Measurements from ENCODE around the gene SEC24D.

SEC24D gene

DNA sequence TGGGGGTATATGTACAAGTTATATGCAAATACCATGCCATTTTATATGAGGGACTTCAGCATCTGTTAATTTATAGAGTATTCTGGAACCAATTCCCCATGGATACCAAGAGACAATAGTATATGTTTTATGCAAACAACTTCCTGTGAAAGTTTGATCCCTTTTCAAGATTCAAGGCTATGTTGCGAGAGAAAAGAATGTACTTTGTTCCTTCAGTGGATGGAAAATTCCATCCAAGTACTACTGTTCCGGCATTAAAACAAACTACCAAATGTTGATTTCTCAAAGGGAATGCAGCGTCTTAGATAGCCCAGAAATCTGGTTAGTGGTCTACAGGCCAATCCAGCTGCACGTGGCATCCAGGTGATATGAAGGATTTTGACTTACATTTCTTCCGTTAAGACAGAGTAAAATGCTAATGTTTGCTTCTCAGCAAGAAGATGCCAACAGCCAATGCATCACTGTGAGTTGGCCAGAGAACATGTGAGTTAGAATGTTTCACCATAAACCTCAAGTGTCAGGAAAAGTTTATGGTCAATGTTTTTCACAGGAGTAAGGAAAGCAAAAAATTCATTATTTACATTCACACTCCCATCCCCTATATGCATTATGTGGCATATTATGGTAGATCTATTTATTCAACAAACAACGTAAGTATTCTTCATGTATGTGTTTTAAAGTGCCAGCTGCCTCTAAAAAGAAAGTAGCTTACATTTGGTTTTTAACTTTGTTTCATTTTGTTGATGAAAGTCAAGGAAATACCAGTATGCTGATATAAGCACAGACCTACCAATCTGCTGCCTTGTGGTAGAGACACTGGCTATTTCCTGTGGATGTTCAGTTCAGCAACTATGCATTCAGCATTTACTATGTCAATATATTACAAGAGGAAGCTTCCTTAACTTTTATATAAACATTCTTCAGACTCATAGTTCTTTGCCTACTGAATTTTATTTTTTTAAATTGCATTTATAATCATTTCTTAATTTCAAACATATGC lies 106.3 kb downstream of the SEC24D start:
- Mint-ChIP-seq H3K4me1 (ENCODE audit: low read depth) (peaks cover 19% of the 10 kb centered on the region), H3K9me3 (no peaks in the 10 kb centered on the region), H3K27me3 (no peaks in the 10 kb centered on the region), H3K27ac (peak overlapping the region; percentile 16), H3K36me3 (ENCODE audit: low read depth) (peaks cover 91% of the 10 kb centered on the region), H3K4me3 (no peak overlapping the region)
- no peak for DNase-seq

DNA sequence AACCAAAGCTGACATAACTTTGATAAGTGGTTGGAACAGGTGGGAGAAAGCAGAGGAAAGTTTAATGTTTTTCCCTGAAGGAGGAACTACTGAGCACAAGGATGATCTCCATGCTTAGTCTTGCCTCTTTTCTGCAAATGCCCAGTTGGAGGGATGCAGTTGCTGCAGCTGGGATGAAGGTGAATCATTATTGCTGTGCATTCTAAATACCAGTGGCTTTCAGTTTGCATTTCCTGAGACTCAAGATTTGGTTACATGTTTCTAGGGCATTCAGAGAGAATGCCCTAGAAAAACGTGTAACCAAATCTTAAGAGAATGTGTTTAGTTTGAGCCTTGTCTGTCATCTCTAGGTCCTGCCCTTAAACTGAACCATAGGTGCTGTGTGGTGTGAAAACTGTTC lies 108.6 kb downstream of the SEC24D start:
- no peak for DNase-seq
- no peaks in the 10 kb centered on the region for H3K27me3 Mint-ChIP-seq
- H3K27ac Mint-ChIP-seq = peak overlapping the region; percentile 7
- no peaks in the 10 kb centered on the region for H3K9me3 Mint-ChIP-seq
- H3K36me3 Mint-ChIP-seq (ENCODE audit: low read depth) = peaks cover 87% of the 10 kb centered on the region
- H3K4me1 Mint-ChIP-seq (ENCODE audit: low read depth) = peaks cover 19% of the 10 kb centered on the region
- no peak overlapping the region for H3K4me3 Mint-ChIP-seq

DNA sequence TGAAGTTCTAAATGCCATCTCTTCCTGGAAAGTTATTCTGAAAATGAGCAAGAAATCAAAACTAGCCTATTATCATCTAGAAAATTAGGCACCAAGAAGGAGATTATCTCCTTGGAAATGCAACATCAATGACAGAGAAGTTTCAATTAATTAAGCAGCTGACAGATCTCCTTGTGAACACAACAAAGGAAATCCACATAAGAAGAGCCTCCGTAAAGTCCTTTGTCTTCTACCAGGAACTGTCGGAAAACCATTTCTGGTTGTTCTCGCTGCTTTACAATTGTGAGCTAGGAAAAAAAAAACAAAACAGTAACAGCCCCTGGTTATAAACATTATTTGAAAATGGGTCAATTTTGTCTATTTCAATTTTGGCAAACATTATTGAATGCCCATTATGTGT lies 112.6 kb downstream of the SEC24D start:
- Mint-ChIP-seq H3K9me3 (no peaks in the 10 kb centered on the region), H3K4me1 (ENCODE audit: low read depth) (no peaks in the 10 kb centered on the region)
- no peak for DNase-seq

GRCh38 chr4:118721752-118722151 lies 114.2 kb downstream of the SEC24D start:
- Mint-ChIP-seq H3K27ac (no peak overlapping the region), H3K4me3 (no peak overlapping the region), H3K4me1 (ENCODE audit: low read depth) (no peaks in the 10 kb centered on the region), H3K27me3 (no peaks in the 10 kb centered on the region), H3K36me3 (ENCODE audit: low read depth) (peaks cover 66% of the 10 kb centered on the region), H3K9me3 (no peaks in the 10 kb centered on the region)
- no peak for DNase-seq

More for the DNA sequence above, 112.6 kb downstream of the SEC24D start:
- no peak overlapping the region for H3K4me3 Mint-ChIP-seq
- H3K36me3 Mint-ChIP-seq (ENCODE audit: low read depth) = peaks cover 72% of the 10 kb centered on the region
- H3K27me3 Mint-ChIP-seq = no peaks in the 10 kb centered on the region
- no peak overlapping the region for H3K27ac Mint-ChIP-seq

GRCh38 chr4:118718511-118719170 lies 117.3 kb downstream of the SEC24D start:
- H3K4me3 Mint-ChIP-seq = no peak overlapping the region
- no peak for DNase-seq
- no peaks in the 10 kb centered on the region for H3K27me3 Mint-ChIP-seq
- H3K9me3 Mint-ChIP-seq = no peaks in the 10 kb centered on the region
- H3K4me1 Mint-ChIP-seq (ENCODE audit: low read depth) = no peaks in the 10 kb centered on the region
- no peak overlapping the region for H3K27ac Mint-ChIP-seq
- peaks cover 59% of the 10 kb centered on the region for H3K36me3 Mint-ChIP-seq (ENCODE audit: low read depth)

- Mint-ChIP-seq H3K4me3 (no peak overlapping the region), H3K4me1 (ENCODE audit: low read depth) (peaks cover 17% of the 10 kb centered on the region), H3K27me3 (no peaks in the 10 kb centered on the region), H3K27ac (no peak overlapping the region), H3K9me3 (no peaks in the 10 kb centered on the region), H3K36me3 (ENCODE audit: low read depth) (peaks cover 63% of the 10 kb centered on the region)
- no peak for DNase-seq
Measured at GRCh38 chr4:118716304-118716703, 119.6 kb downstream of the SEC24D start.

GRCh38 chr4:118714682-118715081 lies 121.2 kb downstream of the SEC24D start:
- H3K27me3 Mint-ChIP-seq = no peaks in the 10 kb centered on the region
- no peak overlapping the region for H3K4me3 Mint-ChIP-seq
- no peak for DNase-seq
- H3K4me1 Mint-ChIP-seq (ENCODE audit: low read depth) = peaks cover 19% of the 10 kb centered on the region
- no peak overlapping the region for H3K27ac Mint-ChIP-seq
- no peaks in the 10 kb centered on the region for H3K9me3 Mint-ChIP-seq
- H3K36me3 Mint-ChIP-seq (ENCODE audit: low read depth) = peaks cover 68% of the 10 kb centered on the region

- H3K4me3 Mint-ChIP-seq = no peak overlapping the region
- no peak for DNase-seq
- no peaks in the 10 kb centered on the region for H3K9me3 Mint-ChIP-seq
- H3K4me1 Mint-ChIP-seq (ENCODE audit: low read depth) = peaks cover 21% of the 10 kb centered on the region
- no peaks in the 10 kb centered on the region for H3K27me3 Mint-ChIP-seq
- H3K36me3 Mint-ChIP-seq (ENCODE audit: low read depth) = peaks cover 77% of the 10 kb centered on the region
- peak overlapping the region; percentile 1 for H3K27ac Mint-ChIP-seq
Measured at GRCh38 chr4:118712872-118713271, 123.1 kb downstream of the SEC24D start.

DNA sequence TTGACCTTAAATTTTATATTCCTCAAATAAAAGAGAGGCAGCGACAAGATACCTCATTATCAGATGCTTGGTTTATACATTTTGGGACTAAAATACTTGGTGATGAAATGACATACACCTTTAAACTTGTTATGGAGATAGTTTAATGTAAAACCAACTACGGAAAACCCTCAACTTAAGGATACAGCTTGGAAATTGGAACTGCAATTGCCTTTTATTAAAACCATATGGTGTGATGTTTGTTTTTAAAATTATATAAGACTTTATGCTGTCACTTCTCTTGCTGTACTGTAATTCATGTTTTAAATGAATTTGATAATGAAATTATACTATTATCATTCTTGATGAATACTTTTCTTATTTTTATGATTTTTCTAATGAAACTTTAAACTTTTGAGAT lies 124.9 kb downstream of the SEC24D start:
- Mint-ChIP-seq H3K4me3 (no peak overlapping the region), H3K27me3 (no peaks in the 10 kb centered on the region), H3K27ac (no peak overlapping the region), H3K9me3 (no peaks in the 10 kb centered on the region), H3K4me1 (ENCODE audit: low read depth) (peaks cover 21% of the 10 kb centered on the region), H3K36me3 (ENCODE audit: low read depth) (peaks cover 82% of the 10 kb centered on the region)
- no peak for DNase-seq

DNA sequence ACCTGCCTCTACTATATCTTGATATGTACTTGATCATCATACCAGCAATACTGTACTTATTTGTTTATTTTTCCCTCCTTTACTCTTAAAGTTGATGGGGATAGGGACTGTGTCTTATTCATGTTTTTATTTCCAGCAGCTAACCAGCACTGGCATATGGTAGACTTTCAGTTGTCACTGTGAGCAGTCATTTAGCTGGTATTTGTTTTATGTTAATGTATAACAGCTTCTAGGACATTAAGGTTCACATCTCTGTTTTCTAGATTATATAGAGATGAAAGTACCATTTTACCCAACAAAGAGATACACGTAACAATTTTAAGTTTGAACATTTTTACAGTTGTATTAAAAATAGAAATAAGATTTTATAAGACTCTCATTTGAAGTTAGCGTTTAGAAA lies 132.8 kb downstream of the SEC24D start:
- Mint-ChIP-seq H3K36me3 (ENCODE audit: low read depth) (peaks cover 83% of the 10 kb centered on the region), H3K9me3 (no peaks in the 10 kb centered on the region), H3K4me3 (no peak overlapping the region), H3K27me3 (no peaks in the 10 kb centered on the region), H3K27ac (no peak overlapping the region), H3K4me1 (ENCODE audit: low read depth) (no peaks in the 10 kb centered on the region)
- DNase-seq = no peak

- Mint-ChIP-seq H3K4me1 (ENCODE audit: low read depth) (peaks cover 29% of the 10 kb centered on the region), H3K4me3 (peak within 1 kb of the TSS; percentile 97), H3K9me3 (no peaks in the 10 kb centered on the region), H3K27ac (peak within 1 kb of the TSS; percentile 99), H3K36me3 (ENCODE audit: low read depth) (peaks cover 40% of the 10 kb centered on the region), H3K27me3 (no peaks in the 10 kb centered on the region)
- DNase-seq = peak; percentile 91
Measured at GRCh38 chr4:118684873-118685811, 150.8 kb downstream of the SEC24D start, which contains the start of gene METTL14. Gene METTL14, plus strand, starts transcription at chr4:118685392. Its CDS starts 143 bp downstream, at chr4:118685535.

DNA sequence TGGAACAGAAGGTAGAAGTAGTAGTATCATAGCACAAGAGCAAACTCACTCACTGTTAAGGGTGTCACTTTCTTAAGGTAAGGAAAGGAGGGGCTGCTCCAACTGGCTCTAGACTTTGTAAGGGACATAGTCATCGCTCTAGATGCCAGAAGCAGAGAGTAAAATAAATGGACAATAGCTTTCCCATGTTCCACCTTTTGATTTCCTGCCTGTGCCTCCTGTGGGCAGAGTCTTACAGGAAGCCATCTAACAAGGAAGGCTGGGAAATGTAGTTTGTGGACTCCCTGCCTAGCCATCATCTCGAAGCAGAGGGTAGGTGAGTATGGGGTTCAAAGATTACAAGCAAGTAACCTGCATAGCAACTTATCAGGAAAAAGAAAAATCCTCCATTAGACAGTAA lies 152.4 kb downstream of the SEC24D start:
- H3K4me3 Mint-ChIP-seq = no peak overlapping the region
- H3K9me3 Mint-ChIP-seq = no peaks in the 10 kb centered on the region
- no peak overlapping the region for H3K27ac Mint-ChIP-seq
- peaks cover 29% of the 10 kb centered on the region for H3K4me1 Mint-ChIP-seq (ENCODE audit: low read depth)
- H3K36me3 Mint-ChIP-seq (ENCODE audit: low read depth) = peaks cover 31% of the 10 kb centered on the region
- no peaks in the 10 kb centered on the region for H3K27me3 Mint-ChIP-seq
- DNase-seq = no peak

GRCh38 chr4:118682928-118683327 lies 153.0 kb downstream of the SEC24D start:
- H3K9me3 Mint-ChIP-seq = no peaks in the 10 kb centered on the region
- H3K36me3 Mint-ChIP-seq (ENCODE audit: low read depth) = peaks cover 29% of the 10 kb centered on the region
- H3K27ac Mint-ChIP-seq = no peak overlapping the region
- no peak overlapping the region for H3K4me3 Mint-ChIP-seq
- peaks cover 29% of the 10 kb centered on the region for H3K4me1 Mint-ChIP-seq (ENCODE audit: low read depth)
- DNase-seq = no peak
- no peaks in the 10 kb centered on the region for H3K27me3 Mint-ChIP-seq

- H3K4me3 Mint-ChIP-seq = no peak overlapping the region
- H3K27me3 Mint-ChIP-seq = no peaks in the 10 kb centered on the region
- H3K4me1 Mint-ChIP-seq (ENCODE audit: low read depth) = peaks cover 10% of the 10 kb centered on the region
- H3K27ac Mint-ChIP-seq = no peak overlapping the region
- no peaks in the 10 kb centered on the region for H3K9me3 Mint-ChIP-seq
- DNase-seq = no peak
- H3K36me3 Mint-ChIP-seq (ENCODE audit: low read depth) = peaks cover 10% of the 10 kb centered on the region
Measured at GRCh38 chr4:118680808-118681207, 155.1 kb downstream of the SEC24D start.
